H9 (cell line): Measurements from ENCODE around the gene KCMF1. TPM values are rescaled to one million over a fixed set of nuclear protein-coding genes. Genes with fewer than 3 reads are reported as not detected.

Experiments
- DNase-seq: peaks from one replicate; pipeline ENCODE4 v3.0.0-alpha.2; 2017
- H2AFZ ChIP-seq: one replicate; pipeline ENCODE4 v1.6.1; 2013; ENCODE audit warnings: mild to moderate bottlenecking, low read length, control low read depth, moderate library complexity
- H2AK5ac ChIP-seq: 2 replicates; pipeline ENCODE4 v1.6.1; 2013; ENCODE audit warnings: low read length, control low read depth, mixed read lengths; ENCODE audit not compliant: insufficient read length
- H2BK120ac ChIP-seq: one replicate; pipeline ENCODE4 v1.6.1; 2013; ENCODE audit warnings: low read depth, mild to moderate bottlenecking, low read length, control low read depth, inconsistent platforms; ENCODE audit not compliant: poor library complexity, severe bottlenecking
- H2BK12ac ChIP-seq: 2 replicates; pipeline ENCODE4 v1.6.1; 2013; ENCODE audit warnings: low read length, control low read depth, mixed read lengths, low read depth; ENCODE audit not compliant: insufficient read length
- H2BK15ac ChIP-seq: 2 replicates; pipeline ENCODE4 v1.6.1; 2013; ENCODE audit warnings: low read depth, low read length, control low read depth
- H2BK20ac ChIP-seq: one replicate; pipeline ENCODE4 v1.6.1; 2013; ENCODE audit warnings: low read depth, mild to moderate bottlenecking, low read length, control low read depth, inconsistent platforms; ENCODE audit not compliant: poor library complexity, severe bottlenecking
- H2BK5ac ChIP-seq: 2 replicates; pipeline ENCODE4 v1.6.1; 2013; ENCODE audit warnings: low read length, control low read depth, mixed read lengths; ENCODE audit not compliant: insufficient read length
- H3K14ac ChIP-seq: 2 replicates; pipeline ENCODE4 v1.6.1; 2013; ENCODE audit warnings: low read length, control low read depth; ENCODE audit not compliant: insufficient read depth
- H3K18ac ChIP-seq: 2 replicates; pipeline ENCODE4 v1.6.1; 2013; ENCODE audit warnings: low read depth, mild to moderate bottlenecking, mixed read lengths, low read length, control low read depth; ENCODE audit not compliant: insufficient read length
- H3K23ac ChIP-seq: 2 replicates; pipeline ENCODE4 v1.6.1; 2013; ENCODE audit warnings: low read length, control low read depth, mixed read lengths, low read depth; ENCODE audit not compliant: insufficient read length
- H3K23me2 ChIP-seq: 2 replicates; pipeline ENCODE4 v1.6.1; 2013; ENCODE audit warnings: low read depth, mild to moderate bottlenecking, mixed read lengths, low read length, control low read depth; ENCODE audit not compliant: insufficient read length, poor library complexity, severe bottlenecking
- H3K27ac ChIP-seq: 2 replicates; pipeline ENCODE4 v1.5.1; 2013; ENCODE audit warnings: low read length, control low read depth, mixed read lengths, low read depth; ENCODE audit not compliant: insufficient read length
- H3K27me3 ChIP-seq: 2 replicates; pipeline ENCODE4 v1.6.1; 2013; ENCODE audit warnings: low read length, control low read depth, inconsistent platforms; ENCODE audit not compliant: insufficient read depth
- H3K4ac ChIP-seq: 2 replicates; pipeline ENCODE4 v1.6.1; 2013; ENCODE audit warnings: low read depth, mild to moderate bottlenecking, control low read depth, inconsistent platforms, low read length, moderate library complexity
- H3K4me1 ChIP-seq: 2 replicates; pipeline ENCODE4 v1.6.1; 2013; ENCODE audit warnings: low read length, control low read depth, inconsistent platforms; ENCODE audit not compliant: insufficient read depth
- H3K4me2 ChIP-seq: 2 replicates; pipeline ENCODE4 v1.6.1; 2013; ENCODE audit warnings: low read length, control low read depth, mixed read lengths; ENCODE audit not compliant: insufficient read length, insufficient read depth
- H3K56ac ChIP-seq: 2 replicates; pipeline ENCODE4 v1.6.1; 2013; ENCODE audit warnings: low read depth, mild to moderate bottlenecking, mixed read lengths, low read length, control low read depth; ENCODE audit not compliant: insufficient read length
- H3K79me1 ChIP-seq: 2 replicates; pipeline ENCODE4 v1.6.1; 2013; ENCODE audit warnings: low read depth, mild to moderate bottlenecking, moderate library complexity, low read length, control low read depth, inconsistent platforms; ENCODE audit not compliant: insufficient read depth, poor library complexity, severe bottlenecking
- H3K79me2 ChIP-seq: 2 replicates; pipeline ENCODE4 v1.6.1; 2013; ENCODE audit warnings: low read length, control low read depth, inconsistent platforms; ENCODE audit not compliant: insufficient read depth
- H3K9ac ChIP-seq: 2 replicates; pipeline ENCODE4 v1.6.1; 2013; ENCODE audit warnings: low read length, control low read depth, mixed read lengths; ENCODE audit not compliant: insufficient read length; ENCODE audit errors: extremely low read depth
- H3K9me3 ChIP-seq: one replicate; pipeline ENCODE4 v1.6.1; 2013; ENCODE audit warnings: low read depth, low read length, inconsistent platforms; ENCODE audit not compliant: control insufficient read depth
- H3T11ph ChIP-seq: one replicate; pipeline ENCODE4 v1.6.1; 2013; ENCODE audit warnings: mild to moderate bottlenecking, low read length, control low read depth, inconsistent platforms
- H4K20me1 ChIP-seq: one replicate; pipeline ENCODE4 v1.6.1; 2013; ENCODE audit not compliant: control insufficient read depth, insufficient read length, insufficient read depth
- H4K5ac ChIP-seq: 2 replicates; pipeline ENCODE4 v1.6.1; 2013; ENCODE audit warnings: low read depth, mild to moderate bottlenecking, mixed read lengths, low read length, control low read depth; ENCODE audit not compliant: insufficient read length
- H4K8ac ChIP-seq: replicated peaks from 2 replicates; pipeline ENCODE4 v1.6.1; 2013; ENCODE audit warnings: low read length, control low read depth, mixed read lengths, low read depth; ENCODE audit not compliant: insufficient read length
- H4K91ac ChIP-seq: 2 replicates; pipeline ENCODE4 v1.6.1; 2013; ENCODE audit warnings: low read depth, mild to moderate bottlenecking, moderate library complexity, mixed read lengths, low read length, control low read depth; ENCODE audit not compliant: insufficient read length
- H3K27ac Mint-ChIP-seq, 3 experiments: 2 replicates in 2 of 3; 3 replicates in 1 of 3; pipeline ENCODE4 v1.8.0; 2020 to 2021; ENCODE audit warnings: mixed read lengths in 3 of 3, mild to moderate bottlenecking in 1 of 3, moderate library complexity in 1 of 3
- H3K27me3 Mint-ChIP-seq: 2 replicates; pipeline ENCODE4 v1.8.0; 2021; ENCODE audit warnings: low read depth, mild to moderate bottlenecking, moderate library complexity, mixed read lengths
- H3K36me3 Mint-ChIP-seq, 3 experiments: 2 replicates in 2 of 3; 3 replicates in 1 of 3; pipeline ENCODE4 v1.8.0; 2020 to 2021; ENCODE audit warnings: low read depth in 3 of 3, mixed read lengths in 3 of 3; ENCODE audit not compliant: insufficient read depth in 1 of 3
- H3K4me1 Mint-ChIP-seq, 2 experiments: 2 replicates each; pipeline ENCODE4 v1.8.0; 2020; ENCODE audit warnings: mixed read lengths in 2 of 2
- H3K4me3 Mint-ChIP-seq, 2 experiments: 2 replicates in 1 of 2; 3 replicates in 1 of 2; pipeline ENCODE4 v1.8.0; 2020 to 2021; ENCODE audit warnings: mild to moderate bottlenecking in 2 of 2, mixed read lengths in 2 of 2, moderate library complexity in 1 of 2
- H3K9me3 Mint-ChIP-seq, 2 experiments: 2 replicates in 1 of 2; 3 replicates in 1 of 2; pipeline ENCODE4 v1.8.0; 2020; ENCODE audit warnings: mild to moderate bottlenecking in 2 of 2, mixed read lengths in 2 of 2, moderate library complexity in 1 of 2
- WGBS: extraction: QIAGEN DNeasy Blood & Tissue Kit; methylation state at CpG from one replicate; pipeline ENCODE4 v1.1.7; 2013; ENCODE audit warnings: missing lambda C conversion rate, low lambda C conversion rate, mixed read lengths; ENCODE audit not compliant: insufficient read length; ENCODE audit errors: extremely low coverage; 5-methylcytosine and 5-hydroxymethylcytosine counted together
- total RNA-seq: library from RNA; stranded (reverse); gene quantifications from 2 replicates; pipeline ENCODE4 v1.2.1, GENCODE V29; 2021
- TF ChIP-seq, protein P1 (sequence below): fragments of 200-600 bp; sonication (generic); conservative IDR thresholded peaks from 3 replicates; pipeline ENCODE4 v1.8.0; 2021; ENCODE audit warnings: antibody characterized with exemption, mild to moderate bottlenecking

Gene KCMF1
- total RNA-seq, 1 experiment from 2014 or later: 113 TPM

DNA sequence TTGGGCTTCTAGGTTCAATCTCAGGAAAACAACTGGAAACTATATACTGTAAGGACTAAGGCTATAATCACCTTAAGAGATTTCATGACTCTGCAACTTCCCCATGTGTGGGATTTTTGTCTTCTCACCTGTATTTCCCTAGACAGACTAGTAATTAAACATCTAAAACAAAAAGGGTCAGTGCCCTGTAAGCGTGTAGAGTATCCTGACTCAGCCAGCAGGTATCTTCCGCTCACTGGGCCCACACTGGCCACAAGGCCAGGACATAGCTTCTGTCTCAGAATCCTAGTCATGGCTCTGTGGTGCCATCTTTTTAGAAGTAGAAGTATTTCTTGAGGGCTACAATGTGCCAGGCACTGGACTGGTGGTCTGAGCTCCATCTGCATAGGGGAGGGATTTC lies 28.8 kb upstream of the KCMF1 start:
- no peaks in the 10 kb centered on the region for H3K27me3 ChIP-seq
- Mint-ChIP-seq H3K4me1 (peaks cover 31 to 41% of the 10 kb centered on the region in 2 experiments), H3K27ac (no peak overlapping the region), H3K9me3 (no peaks in the 10 kb centered on the region), H3K27me3 (no peaks in the 10 kb centered on the region; the same call in 1 of the 2 replicates), H3K4me3 (no peak overlapping the region), H3K36me3 (no peaks in the 10 kb centered on the region)
- no peak overlapping the region for H2BK120ac ChIP-seq
- no CpG with 5 or more reads among the region's 2 CpGs for WGBS
- H3K23me2 ChIP-seq: no peaks in the 10 kb centered on the region
- H2AFZ ChIP-seq: no peak overlapping the region
- H3K79me2 ChIP-seq: no peaks in the 10 kb centered on the region
- no peak overlapping the region for H2BK12ac ChIP-seq
- no peak for DNase-seq
- H3T11ph ChIP-seq: no peak overlapping the region
- H3K9me3 ChIP-seq: no peaks in the 10 kb centered on the region
- no peak overlapping the region for H2BK5ac ChIP-seq
- H3K23ac ChIP-seq: no peak overlapping the region
- H2BK15ac ChIP-seq: no peak overlapping the region
- TF ChIP-seq, protein P1, sequence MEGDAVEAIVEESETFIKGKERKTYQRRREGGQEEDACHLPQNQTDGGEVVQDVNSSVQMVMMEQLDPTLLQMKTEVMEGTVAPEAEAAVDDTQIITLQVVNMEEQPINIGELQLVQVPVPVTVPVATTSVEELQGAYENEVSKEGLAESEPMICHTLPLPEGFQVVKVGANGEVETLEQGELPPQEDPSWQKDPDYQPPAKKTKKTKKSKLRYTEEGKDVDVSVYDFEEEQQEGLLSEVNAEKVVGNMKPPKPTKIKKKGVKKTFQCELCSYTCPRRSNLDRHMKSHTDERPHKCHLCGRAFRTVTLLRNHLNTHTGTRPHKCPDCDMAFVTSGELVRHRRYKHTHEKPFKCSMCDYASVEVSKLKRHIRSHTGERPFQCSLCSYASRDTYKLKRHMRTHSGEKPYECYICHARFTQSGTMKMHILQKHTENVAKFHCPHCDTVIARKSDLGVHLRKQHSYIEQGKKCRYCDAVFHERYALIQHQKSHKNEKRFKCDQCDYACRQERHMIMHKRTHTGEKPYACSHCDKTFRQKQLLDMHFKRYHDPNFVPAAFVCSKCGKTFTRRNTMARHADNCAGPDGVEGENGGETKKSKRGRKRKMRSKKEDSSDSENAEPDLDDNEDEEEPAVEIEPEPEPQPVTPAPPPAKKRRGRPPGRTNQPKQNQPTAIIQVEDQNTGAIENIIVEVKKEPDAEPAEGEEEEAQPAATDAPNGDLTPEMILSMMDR: no peak
- H2BK20ac ChIP-seq: no peak overlapping the region
- no peak overlapping the region for H3K4me2 ChIP-seq
- no peak overlapping the region for H3K18ac ChIP-seq
- H2AK5ac ChIP-seq: no peak overlapping the region
- H3K79me1 ChIP-seq: no peaks in the 10 kb centered on the region
- no peak overlapping the region for H4K5ac ChIP-seq
- H3K9ac ChIP-seq: no peak overlapping the region
- no peak overlapping the region for H3K27ac ChIP-seq
- no peaks in the 10 kb centered on the region for H4K20me1 ChIP-seq
- H4K8ac ChIP-seq: no peak overlapping the region
- no peak overlapping the region for H3K4ac ChIP-seq
- no peak overlapping the region for H3K56ac ChIP-seq
- no peak overlapping the region for H4K91ac ChIP-seq
- peaks cover 7% of the 10 kb centered on the region; the same call in 1 of the 2 replicates for H3K4me1 ChIP-seq
- H3K14ac ChIP-seq: no peak overlapping the region
